ENCODE data around the gene RAB32. TPM values are rescaled to one million over a fixed set of nuclear protein-coding genes. Genes with fewer than 3 reads are reported as not detected.

Gene RAB32
- total RNA-seq, 1 experiment from 2014 or later, result 21.4 TPM

DNA sequence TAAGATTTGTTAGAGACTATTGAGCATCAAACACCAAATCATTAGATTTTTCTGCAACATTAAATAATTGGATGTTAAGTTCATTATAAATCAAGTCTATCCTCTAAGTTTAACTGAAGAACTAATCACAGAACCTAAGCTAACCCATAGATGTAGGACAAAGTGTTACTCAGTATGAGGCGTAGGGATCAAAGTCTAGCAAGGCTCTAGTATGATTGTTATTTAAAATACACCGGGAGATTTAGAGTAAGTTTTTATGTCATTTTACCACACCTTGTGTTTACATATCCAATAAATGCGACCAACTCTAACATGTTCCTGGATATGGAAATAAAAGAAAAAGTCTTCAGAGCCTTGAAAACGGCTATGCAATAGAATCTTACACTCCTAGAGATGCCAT lies 57.7 kb downstream of the RAB32 start:
- CTCF ChIA-PET, result no interaction called here

DNA sequence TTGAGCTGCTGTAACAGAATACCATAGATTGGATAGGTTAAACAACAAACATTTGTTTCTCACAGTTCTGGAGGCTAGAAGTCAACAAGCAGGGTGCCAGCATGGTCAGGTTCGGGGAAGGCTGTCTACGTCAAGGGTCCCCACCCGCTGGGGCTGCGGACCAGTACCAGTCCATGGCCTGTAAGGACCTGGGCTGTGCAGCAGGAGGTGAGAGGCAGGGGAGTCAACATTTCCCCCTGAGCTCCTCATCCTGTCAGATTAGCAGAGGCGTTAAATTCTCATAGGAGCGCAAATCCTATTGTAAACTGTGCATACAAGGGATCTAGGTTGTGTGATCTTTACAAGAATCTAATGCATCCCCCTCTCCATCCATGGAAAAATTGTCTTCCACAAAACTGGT lies 58.9 kb downstream of the RAB32 start:
- Histone ChIP-seq H3F3A (ENCODE audit: insufficient read depth, low read depth) (no peaks in the 10 kb centered on the region), H3K79me2 (ENCODE audit: low read depth) (no peaks in the 10 kb centered on the region), H3K9me2 (ENCODE audit: insufficient read depth) (no peaks in the 10 kb centered on the region), H3K9me3 (ENCODE audit: insufficient read depth, low read depth) (no peaks in the 10 kb centered on the region), H3K4me3 (no peak overlapping the region), H2AFZ (no peak overlapping the region), H3K4me1 (replicated peaks; ENCODE audit: insufficient read depth) (no peaks in the 10 kb centered on the region), H3K4me2 (no peak overlapping the region), H3K27me3 (ENCODE audit: insufficient read depth, low read depth) (no peaks in the 10 kb centered on the region), H3K27ac (no peak overlapping the region), H3K36me3 (ENCODE audit: low read depth) (no peaks in the 10 kb centered on the region), H4K20me1 (ENCODE audit: insufficient read depth) (no peaks in the 10 kb centered on the region)
- DNase-seq, result no peak
- BruUV-seq (replicated peaks), result no TSS peak
- CTCF ChIA-PET, result no interaction called here
- POLR2A ChIA-PET (ENCODE audit: unreplicated experiment), result no interaction called here
- TF ChIP-seq CTCF (conservative IDR thresholded peaks at IDR 0.05) (no peak), EZH2 (IDR thresholded peaks at IDR 0.05; ENCODE audit: low read depth) (no peak)
- intact Hi-C loops (cut with micrococcal nuclease; ENCODE audit: unreplicated experiment), result no loop called here

More for the DNA sequence above, 57.7 kb downstream of the RAB32 start:
- Histone ChIP-seq H3K9me3 (ENCODE audit: insufficient read depth, low read depth) (no peaks in the 10 kb centered on the region), H3K36me3 (ENCODE audit: low read depth) (no peaks in the 10 kb centered on the region), H3K4me1 (replicated peaks; ENCODE audit: insufficient read depth) (no peaks in the 10 kb centered on the region), H4K20me1 (ENCODE audit: insufficient read depth) (no peaks in the 10 kb centered on the region), H3K4me2 (no peak overlapping the region), H3K4me3 (no peak overlapping the region), H3K27me3 (ENCODE audit: insufficient read depth, low read depth) (no peaks in the 10 kb centered on the region), H3K9me2 (ENCODE audit: insufficient read depth) (no peaks in the 10 kb centered on the region), H2AFZ (no peak overlapping the region), H3K79me2 (ENCODE audit: low read depth) (no peaks in the 10 kb centered on the region), H3F3A (ENCODE audit: insufficient read depth, low read depth) (no peaks in the 10 kb centered on the region), H3K27ac (no peak overlapping the region)
- no peak for DNase-seq
- TF ChIP-seq CTCF (conservative IDR thresholded peaks at IDR 0.05) (no peak), EZH2 (IDR thresholded peaks at IDR 0.05; ENCODE audit: low read depth) (no peak)
- no TSS peak for BruUV-seq (replicated peaks)
- POLR2A ChIA-PET (ENCODE audit: unreplicated experiment), result no interaction called here
- intact Hi-C loops (cut with micrococcal nuclease; ENCODE audit: unreplicated experiment), result no loop called here

Other genes with a start within 250 kb of the RAB32 start
- gene ADGB, start 55.1 kb downstream of the RAB32 start, total RNA-seq (2021), result not detected in 2 replicates

All from PC-9 (cell line).